KOPT-K1 (cell line): Measurements from ENCODE around the gene KCNS1.
"Not testable (repeated sequence)": the region's sequence is repeated elsewhere in the genome, so short reads cannot be mapped to it uniquely, and the experiment has no call there.

Experiments used
- H3K27ac ChIP-seq: fragments of 200-600 bp; sonication (generic); 2 replicates; pipeline ENCODE4 v1.5.1; 2016; ENCODE audit warnings: antibody characterized with exemption, mild to moderate bottlenecking, low read depth, low read length; ENCODE audit not compliant: poor library complexity, severe bottlenecking
- H3K36me3 ChIP-seq: fragments of 200-600 bp; sonication (generic); 2 replicates; pipeline ENCODE4 v1.5.1; 2017; ENCODE audit warnings: antibody characterized with exemption, mild to moderate bottlenecking, low read length, moderate library complexity; ENCODE audit not compliant: insufficient read depth
- H3K9me3 ChIP-seq: fragments of 200-600 bp; sonication (generic); 2 replicates; pipeline ENCODE4 v1.5.1; 2017; ENCODE audit warnings: antibody characterized with exemption, low read length, mild to moderate bottlenecking; ENCODE audit not compliant: insufficient read depth, poor library complexity, severe bottlenecking

The KCNS1 gene

GRCh38 chr20:45100563-45101245 is at the start of gene KCNS1:
Gene KCNS1 (minus strand): TSS chr20:45101127. CDS start chr20:45099236, 1,891 bp downstream.
- Histone ChIP-seq H3K36me3 (no peaks in the 10 kb centered on the region), H3K27ac (no peak within 1 kb of the TSS), H3K9me3 (no peaks in the 10 kb centered on the region)

DNA sequence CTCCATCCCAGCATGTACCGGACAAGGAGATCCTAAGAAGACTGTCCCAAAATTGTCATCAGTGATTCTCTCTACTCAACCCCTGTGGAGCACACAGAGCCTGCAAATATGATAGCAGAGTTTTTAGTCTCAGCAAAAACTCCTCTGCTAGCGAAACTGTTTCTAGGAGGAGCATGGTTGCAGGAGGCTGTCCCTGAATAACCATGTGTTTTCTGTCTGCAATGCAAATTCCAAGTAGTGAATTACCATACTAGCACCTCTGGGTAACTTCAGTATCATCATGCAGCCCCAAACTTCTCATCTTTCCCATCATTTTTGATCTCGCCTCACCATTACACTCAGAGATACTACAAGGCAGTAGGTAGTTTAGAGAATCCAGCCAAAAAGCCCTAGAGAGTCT is 48.1 kb upstream of the KCNS1 start:
- no peak overlapping the region for H3K27ac ChIP-seq
- H3K9me3 ChIP-seq = no peaks in the 10 kb centered on the region
- H3K36me3 ChIP-seq = no peaks in the 10 kb centered on the region

DNA sequence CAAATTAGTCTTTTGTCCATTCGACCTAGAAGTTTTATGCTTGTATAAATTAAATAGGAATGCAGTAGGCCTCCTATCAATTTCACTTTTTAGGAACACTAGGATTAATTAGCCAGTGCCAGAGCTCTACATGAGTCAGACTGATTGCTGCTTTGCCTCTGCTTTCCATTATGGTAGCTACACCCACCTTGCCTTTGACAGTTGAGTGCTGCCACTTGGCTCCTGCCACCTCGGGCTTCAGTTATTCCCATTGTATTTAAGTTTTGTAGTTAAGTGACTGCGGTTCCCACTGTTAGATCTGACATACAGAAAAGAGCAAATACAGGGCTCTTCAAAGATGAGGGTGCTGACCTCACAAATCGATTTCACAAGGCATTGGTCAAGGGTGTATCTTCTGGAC is 39.9 kb upstream of the KCNS1 start:
- Histone ChIP-seq H3K9me3 (peaks cover 4% of the 10 kb centered on the region), H3K27ac (no peak overlapping the region), H3K36me3 (no peaks in the 10 kb centered on the region)

DNA sequence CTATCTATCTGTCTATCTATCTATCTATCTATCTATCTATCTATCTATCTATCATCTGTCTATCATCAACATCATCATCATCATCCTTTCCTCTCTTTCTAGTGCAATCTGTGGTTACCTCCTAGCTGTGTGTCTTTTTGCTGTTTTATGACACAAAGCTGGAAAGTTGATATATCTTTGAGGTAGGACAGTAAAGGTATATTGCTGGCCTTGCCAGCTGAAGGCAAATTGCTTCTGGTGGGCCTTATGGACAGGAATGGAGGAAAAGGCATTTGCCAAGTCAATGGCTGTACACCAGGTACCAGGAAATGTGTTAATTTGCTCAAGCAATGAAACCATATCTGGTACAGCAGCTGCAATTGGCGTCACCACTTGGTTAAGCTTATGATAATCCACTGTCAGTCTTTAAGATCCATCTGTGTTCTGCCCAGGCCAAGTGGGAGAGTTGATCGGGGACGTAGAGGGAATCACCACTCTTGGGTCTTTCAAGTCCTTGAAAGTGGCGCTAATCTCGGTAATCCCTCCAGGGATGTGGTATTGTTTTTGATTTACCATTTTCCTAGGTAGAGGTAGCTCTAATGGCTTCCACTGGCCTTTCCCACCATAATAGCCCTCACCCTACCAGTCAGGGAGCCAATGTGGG is 38.9 kb upstream of the KCNS1 start:
- not testable (repeated sequence) for H3K27ac ChIP-seq, H3K9me3 ChIP-seq, H3K36me3 ChIP-seq

- Histone ChIP-seq H3K36me3 (no peaks in the 10 kb centered on the region), H3K27ac (no peak overlapping the region), H3K9me3 (peaks cover 4% of the 10 kb centered on the region)
Observed at GRCh38 chr20:45138561-45139300, 37.8 kb upstream of the KCNS1 start.

GRCh38 chr20:45136911-45137310 is 36.0 kb upstream of the KCNS1 start:
- Histone ChIP-seq H3K36me3 (no peaks in the 10 kb centered on the region), H3K9me3 (no peaks in the 10 kb centered on the region), H3K27ac (no peak overlapping the region)

DNA sequence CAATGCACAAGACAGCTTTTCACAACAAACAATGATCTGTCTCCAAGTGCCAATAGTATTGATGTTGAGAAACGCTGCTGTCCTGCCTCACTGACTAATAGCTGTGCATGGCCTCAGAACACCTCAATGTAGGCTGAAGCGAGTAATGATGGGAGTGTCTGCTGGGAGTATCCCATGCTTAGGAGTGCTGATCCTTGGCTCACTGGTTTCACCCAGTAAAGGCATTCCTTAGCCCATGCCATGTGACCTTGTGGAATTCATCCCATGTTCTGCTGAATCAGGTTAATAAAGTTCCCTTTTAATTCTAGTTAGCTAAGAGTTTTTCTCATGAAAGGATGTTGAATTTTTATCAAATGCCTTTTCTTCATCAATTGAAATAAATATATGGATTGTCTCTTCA is 27.2 kb upstream of the KCNS1 start:
- Histone ChIP-seq H3K27ac (no peak overlapping the region), H3K36me3 (no peaks in the 10 kb centered on the region), H3K9me3 (no peaks in the 10 kb centered on the region)

- Histone ChIP-seq H3K36me3 (no peaks in the 10 kb centered on the region), H3K27ac (no peak within 1 kb of the TSS), H3K9me3 (no peaks in the 10 kb centered on the region)
Observed at GRCh38 chr20:45124365-45124764, 23.4 kb upstream of the KCNS1 start, which contains the start of gene WFDC12. Gene WFDC12 (minus strand): TSS chr20:45124465. CDS start chr20:45124447, 18 bp downstream.

GRCh38 chr20:45121388-45121787 is 20.5 kb upstream of the KCNS1 start:
- H3K27ac ChIP-seq = no peak overlapping the region
- no peaks in the 10 kb centered on the region for H3K36me3 ChIP-seq
- H3K9me3 ChIP-seq = no peaks in the 10 kb centered on the region

GRCh38 chr20:45119556-45120266 is 18.8 kb upstream of the KCNS1 start:
- Histone ChIP-seq H3K27ac (no peak overlapping the region), H3K9me3 (no peaks in the 10 kb centered on the region), H3K36me3 (no peaks in the 10 kb centered on the region)

DNA sequence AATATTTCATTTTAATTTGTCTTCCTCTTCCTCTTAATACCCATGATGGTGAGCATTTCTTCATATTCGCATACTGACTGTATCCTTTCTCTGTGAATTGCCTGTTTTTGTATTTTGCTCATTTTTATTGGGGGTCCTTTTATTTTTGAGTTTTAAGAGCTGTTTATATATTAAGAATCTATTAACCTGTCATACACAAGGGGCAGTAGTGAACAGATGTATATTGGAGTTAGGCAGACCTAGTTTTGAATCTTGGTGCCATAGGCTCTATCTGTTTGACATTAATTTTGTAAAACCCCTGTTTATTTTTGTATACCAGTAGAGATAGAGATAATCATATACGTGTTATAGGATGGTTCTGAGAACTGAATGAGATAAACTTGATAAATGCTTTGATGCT is 17.1 kb upstream of the KCNS1 start:
- H3K27ac ChIP-seq = no peak overlapping the region
- no peaks in the 10 kb centered on the region for H3K9me3 ChIP-seq
- H3K36me3 ChIP-seq = no peaks in the 10 kb centered on the region

- no peaks in the 10 kb centered on the region for H3K36me3 ChIP-seq
- no peak overlapping the region for H3K27ac ChIP-seq
- no peaks in the 10 kb centered on the region for H3K9me3 ChIP-seq
Observed at GRCh38 chr20:45117581-45117980, 16.7 kb upstream of the KCNS1 start.

DNA sequence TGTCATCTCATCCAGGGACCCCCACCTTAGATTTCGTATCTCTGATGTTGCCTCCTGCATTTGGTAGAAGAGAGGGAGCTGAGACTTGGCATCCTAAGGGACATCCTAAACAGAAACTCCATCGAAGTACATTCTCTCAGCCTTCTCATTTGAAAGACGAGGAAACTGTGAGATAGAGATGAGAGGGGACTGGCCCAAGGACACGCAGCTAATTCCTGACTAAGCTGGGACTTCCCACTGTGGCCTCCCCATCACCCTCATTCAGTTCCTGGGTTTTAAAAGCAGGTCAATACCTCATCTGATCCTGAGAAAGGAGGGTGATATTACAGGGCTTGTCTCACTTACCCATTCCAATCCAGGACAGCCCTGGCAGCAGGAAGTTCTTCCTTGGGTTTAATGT is 14.9 kb upstream of the KCNS1 start:
- no peaks in the 10 kb centered on the region for H3K36me3 ChIP-seq
- no peaks in the 10 kb centered on the region for H3K9me3 ChIP-seq
- H3K27ac ChIP-seq = no peak overlapping the region

GRCh38 chr20:45115386-45115774 is 14.5 kb upstream of the KCNS1 start:
- no peaks in the 10 kb centered on the region for H3K36me3 ChIP-seq
- H3K9me3 ChIP-seq = no peaks in the 10 kb centered on the region
- no peak overlapping the region for H3K27ac ChIP-seq
